Prostate gland (tissue), 2 donors: Measurements from ENCODE around the gene MSS51.

Source experiments
- POLR2A ChIP-seq: fragments of 450-650 bp; IDR thresholded peaks from one replicate; pipeline ENCODE4 v1.6.1; 2016; ENCODE audit warnings: antibody characterized with exemption, mild to moderate bottlenecking
- POLR2AphosphoS5 ChIP-seq: sonication (generic); formaldehyde crosslinking; IDR thresholded peaks from one replicate; pipeline ENCODE4 v1.6.1; 2017; ENCODE audit warnings: antibody characterized with exemption
- TF ChIP-seq, protein P1 (sequence below), 4 experiments: fragments of 200-600 bp in 2 of 4; fragments of 450-650 bp in 2 of 4; sonication (generic) in 2 of 4; IDR thresholded peaks; 1 replicate in 3 of 4; 2 replicates in 1 of 4; pipeline ENCODE4 v1.5.1; 2016 to 2019; ENCODE audit warnings: antibody characterized with exemption in 4 of 4, mild to moderate bottlenecking in 2 of 4, moderate library complexity in 2 of 4

DNA sequence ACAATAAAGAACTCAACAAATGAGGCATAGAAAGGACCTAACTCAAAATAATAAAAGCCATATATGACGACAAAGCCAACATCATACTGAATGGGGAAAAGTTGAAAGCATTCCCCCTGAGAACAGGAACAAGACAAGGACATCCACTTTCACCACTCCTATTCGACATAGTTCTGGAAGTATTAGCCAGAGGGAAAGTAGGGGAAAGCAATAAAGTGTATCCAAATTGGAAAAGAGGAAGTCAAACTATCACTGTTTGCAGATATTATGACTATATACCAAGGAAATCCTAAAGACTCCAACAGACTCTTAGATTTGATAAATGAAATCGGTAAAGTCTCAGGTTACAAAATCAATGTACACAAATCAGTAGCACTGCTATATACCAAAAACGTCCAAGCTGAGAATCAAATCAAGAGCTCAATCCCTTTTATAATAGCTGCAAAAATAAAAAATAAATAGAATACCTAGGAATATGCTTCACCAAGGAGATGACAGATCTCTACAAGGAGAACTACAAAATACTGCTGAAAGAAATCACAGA is 24.3 kb downstream of the MSS51 start:
- TF ChIP-seq, protein P1, sequence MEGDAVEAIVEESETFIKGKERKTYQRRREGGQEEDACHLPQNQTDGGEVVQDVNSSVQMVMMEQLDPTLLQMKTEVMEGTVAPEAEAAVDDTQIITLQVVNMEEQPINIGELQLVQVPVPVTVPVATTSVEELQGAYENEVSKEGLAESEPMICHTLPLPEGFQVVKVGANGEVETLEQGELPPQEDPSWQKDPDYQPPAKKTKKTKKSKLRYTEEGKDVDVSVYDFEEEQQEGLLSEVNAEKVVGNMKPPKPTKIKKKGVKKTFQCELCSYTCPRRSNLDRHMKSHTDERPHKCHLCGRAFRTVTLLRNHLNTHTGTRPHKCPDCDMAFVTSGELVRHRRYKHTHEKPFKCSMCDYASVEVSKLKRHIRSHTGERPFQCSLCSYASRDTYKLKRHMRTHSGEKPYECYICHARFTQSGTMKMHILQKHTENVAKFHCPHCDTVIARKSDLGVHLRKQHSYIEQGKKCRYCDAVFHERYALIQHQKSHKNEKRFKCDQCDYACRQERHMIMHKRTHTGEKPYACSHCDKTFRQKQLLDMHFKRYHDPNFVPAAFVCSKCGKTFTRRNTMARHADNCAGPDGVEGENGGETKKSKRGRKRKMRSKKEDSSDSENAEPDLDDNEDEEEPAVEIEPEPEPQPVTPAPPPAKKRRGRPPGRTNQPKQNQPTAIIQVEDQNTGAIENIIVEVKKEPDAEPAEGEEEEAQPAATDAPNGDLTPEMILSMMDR (IDR thresholded peaks at IDR 0.05): no peak
- TF ChIP-seq POLR2A: no peak
- no peak for TF ChIP-seq POLR2AphosphoS5
